GM12892 (cell line): ENCODE data around the gene ZSWIM4.

Source experiments
- POLR2A ChIP-seq: IDR thresholded peaks from 2 replicates; pipeline ENCODE4 v1.6.1; 2011; ENCODE audit warnings: low read depth, low read length, control low read depth
- POLR2AphosphoS5 ChIP-seq: IDR thresholded peaks from 2 replicates; pipeline ENCODE4 v1.6.1; 2011; ENCODE audit warnings: low read depth, low read length, control low read depth
- TAF1 ChIP-seq: IDR thresholded peaks from 2 replicates; pipeline ENCODE4 v1.6.1; 2011; ENCODE audit warnings: low read depth, mild to moderate bottlenecking, control low read depth, low read length, borderline replicate concordance

DNA sequence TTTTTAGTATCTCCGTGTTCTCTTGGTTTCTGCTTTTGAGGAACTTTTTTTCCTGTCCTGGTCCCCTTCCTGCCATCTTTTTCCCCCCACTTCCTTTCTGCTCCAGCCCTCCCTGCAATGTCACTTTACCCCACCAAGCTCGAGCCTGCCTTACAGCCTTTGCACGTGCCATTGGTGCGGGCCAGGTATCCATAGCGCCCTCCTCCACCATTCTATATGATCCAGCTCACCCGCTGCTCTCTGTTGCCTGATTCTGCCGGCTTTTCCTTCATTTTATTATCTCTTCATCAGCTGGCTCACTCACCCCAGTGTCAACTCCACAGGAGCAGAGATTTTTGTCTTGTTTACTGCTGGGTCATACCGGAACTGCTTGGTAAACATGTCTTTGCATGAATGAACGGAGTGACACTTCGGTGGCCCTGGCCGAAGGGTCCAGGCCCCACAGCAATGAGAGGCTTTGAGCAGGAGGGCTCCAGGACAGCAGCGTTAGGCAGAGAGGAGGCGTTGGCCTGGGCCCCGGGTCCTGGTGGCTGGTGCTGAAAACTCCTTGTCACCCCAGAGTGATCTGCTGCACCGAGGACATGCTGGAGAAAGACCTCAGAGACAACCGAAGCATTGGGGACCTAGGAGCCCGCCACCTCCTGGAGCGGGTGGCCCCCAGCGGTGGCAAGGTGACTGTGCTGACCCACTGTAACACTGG, 29.7 kb upstream of the ZSWIM4 start:
- TF ChIP-seq POLR2AphosphoS5 (no peak), POLR2A (no peak), TAF1 (no peak)
